Fibroblast of lung (primary cell): ENCODE results near the gene CCL20. TPM values are rescaled to one million over a fixed set of nuclear protein-coding genes. Genes with fewer than 3 reads are reported as not detected.
"Not testable (repeated sequence)": the region's sequence is repeated elsewhere in the genome, so short reads cannot be mapped to it uniquely, and the experiment has no call there.

Source experiments
- DNase-seq, 2 donors: peaks; one replicate each; pipeline versions ENCODE4 v3.0.0 to v3.0.0-alpha.2; 2010; ENCODE audit warnings: low read depth in 2 of 2
- H2AFZ ChIP-seq: 2 replicates; pipeline ENCODE4 v1.5.1; 2012; ENCODE audit warnings: low read length, control low read depth, inconsistent platforms
- H3K27ac ChIP-seq: 2 replicates; pipeline ENCODE4 v1.5.1; 2011; ENCODE audit warnings: low read length, control low read depth; ENCODE audit not compliant: insufficient read depth
- H3K27me3 ChIP-seq: 2 replicates; pipeline ENCODE4 v1.5.1; 2011; ENCODE audit warnings: mild to moderate bottlenecking, low read length; ENCODE audit not compliant: control insufficient read depth, insufficient read depth
- H3K36me3 ChIP-seq: 2 replicates; pipeline ENCODE4 v1.5.1; 2011; ENCODE audit warnings: low read length; ENCODE audit not compliant: control insufficient read depth, insufficient read depth
- H3K4me1 ChIP-seq: 2 replicates; pipeline ENCODE4 v1.5.1; 2011; ENCODE audit warnings: low read length; ENCODE audit not compliant: control insufficient read depth, insufficient read depth; ENCODE audit errors: extremely low read depth
- H3K4me2 ChIP-seq: 2 replicates; pipeline ENCODE4 v1.5.1; 2011; ENCODE audit warnings: low read length, control low read depth; ENCODE audit not compliant: insufficient read depth; ENCODE audit errors: extremely low read depth
- H3K4me3 ChIP-seq, 4 experiments: fragments of 200-600 bp in 1 of 4; sonication (generic) in 1 of 4; replicated peaks in 1 of 4; 2 replicates each; pipeline ENCODE4 v1.5.1; 2011 to 2016; ENCODE audit warnings: low read length in 4 of 4, low read depth in 3 of 4, mild to moderate bottlenecking in 3 of 4, control low read depth in 2 of 4, inconsistent platforms in 1 of 4, mixed read lengths in 1 of 4; ENCODE audit not compliant: insufficient read depth in 1 of 4; ENCODE audit errors: control extremely low read depth in 1 of 4
- H3K79me2 ChIP-seq: 2 replicates; pipeline ENCODE4 v1.5.1; 2012; ENCODE audit warnings: mild to moderate bottlenecking, low read length, inconsistent platforms; ENCODE audit not compliant: control insufficient read depth, insufficient read depth
- H3K9ac ChIP-seq: 2 replicates; pipeline ENCODE4 v1.5.1; 2011; ENCODE audit warnings: mild to moderate bottlenecking, low read length, control low read depth; ENCODE audit not compliant: insufficient read depth
- H3K9me3 ChIP-seq: 2 replicates; pipeline ENCODE4 v1.5.1; 2012; ENCODE audit warnings: low read depth, low read length; ENCODE audit not compliant: control insufficient read depth, insufficient read depth
- H4K20me1 ChIP-seq: 2 replicates; pipeline ENCODE4 v1.5.1; 2011; ENCODE audit warnings: low read length; ENCODE audit not compliant: control insufficient read depth, insufficient read depth; ENCODE audit errors: extremely low read depth
- CTCF ChIP-seq, 2 donors: IDR thresholded peaks in 1 of 2; conservative IDR thresholded peaks in 1 of 2; 1 replicate in 1 of 2; 2 replicates in 1 of 2; pipeline ENCODE4 v1.5.1; 2011 to 2012; ENCODE audit warnings: low read length in 2 of 2, control low read depth in 1 of 2, inconsistent platforms in 1 of 2, low read depth in 1 of 2, mild to moderate bottlenecking in 1 of 2
- EZH2 ChIP-seq: IDR thresholded peaks from 2 replicates; pipeline ENCODE4 v1.5.1; 2012; ENCODE audit warnings: low read length, control low read depth, mild to moderate bottlenecking; ENCODE audit errors: missing control alignments
- polyA plus RNA-seq, 2 donors: library from polyadenylated mRNA; depleted of rRNA in 1 of 2; stranded (reverse) in 1 of 2; unstranded in 1 of 2; fragments of >200 nt; gene quantifications; 2 replicates each; pipeline ENCODE4 v1.2.1, GENCODE V29; 2011 to 2012; ENCODE audit warnings: missing spikeins in 1 of 2
- total RNA-seq: library from RNA; depleted of rRNA; stranded (reverse); fragments of >200 nt; gene quantifications from 2 replicates; pipeline ENCODE4 v1.2.1, GENCODE V29; 2014

The CCL20 gene
- total and polyA plus RNA-seq, 2 donors (not counting 1 experiment from before 2014, with no cell fraction given) = 0.23 TPM; not detected in 1

DNA sequence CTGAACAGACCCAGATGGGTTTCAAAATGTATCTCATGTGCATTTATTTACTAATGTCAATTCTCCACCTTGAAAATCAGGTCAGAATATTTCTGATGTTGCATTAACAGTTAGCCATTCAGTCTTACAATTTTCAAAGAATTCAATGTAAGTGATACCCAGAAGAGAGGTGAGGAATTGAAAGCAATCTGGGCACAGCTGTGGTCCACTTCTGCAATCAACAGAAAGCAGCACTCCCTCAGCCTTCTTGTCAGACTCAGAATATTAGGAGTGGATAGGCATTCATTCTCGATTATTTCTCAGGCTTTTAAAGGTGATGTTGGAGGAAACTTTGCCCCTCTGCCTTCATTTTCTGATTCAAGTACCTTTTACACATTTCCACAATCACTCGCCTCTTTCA is 15.7 kb downstream of the CCL20 start:
- Histone ChIP-seq H3K27ac (no peak overlapping the region), H3K4me3 (no peak overlapping the region), H3K4me1 (no peaks in the 10 kb centered on the region), H3K4me2 (no peak overlapping the region), H3K79me2 (no peaks in the 10 kb centered on the region), H3K9me3 (no peaks in the 10 kb centered on the region), H3K27me3 (no peaks in the 10 kb centered on the region), H4K20me1 (no peaks in the 10 kb centered on the region), H2AFZ (no peak overlapping the region), H3K9ac (no peak overlapping the region), H3K36me3 (no peaks in the 10 kb centered on the region)
- DNase-seq = no peak
- TF ChIP-seq CTCF (conservative IDR thresholded peaks at IDR 0.05 in 1 of 2, IDR thresholded peaks at IDR 0.05 in 1 of 2; ENCODE audit: low read depth in 1 of 2, low read length in 2 of 2) (no peak), EZH2 (no peak)

DNA sequence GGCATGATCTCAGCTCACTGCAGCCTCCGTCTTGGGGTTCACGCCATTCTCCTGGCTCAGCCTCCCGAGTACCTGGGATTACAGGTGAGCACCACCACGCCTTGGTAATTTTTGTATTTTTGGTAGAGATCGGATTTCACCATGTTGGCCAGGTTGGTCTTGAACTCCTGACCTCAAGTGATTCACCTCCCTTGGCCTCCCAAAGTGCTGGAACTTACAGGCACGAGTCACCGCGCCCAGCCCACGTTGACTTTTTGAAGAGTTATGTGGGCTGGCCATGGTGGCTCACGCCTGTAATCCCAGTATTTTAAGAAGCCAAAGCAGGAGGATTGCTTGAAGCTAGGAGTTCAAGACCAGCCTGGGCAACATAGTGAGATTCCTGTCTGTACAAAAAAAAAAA is 20.8 kb downstream of the CCL20 start:
- no peaks in the 10 kb centered on the region for H3K27me3 ChIP-seq
- TF ChIP-seq CTCF (conservative IDR thresholded peaks at IDR 0.05 in 1 of 2, IDR thresholded peaks at IDR 0.05 in 1 of 2; ENCODE audit: low read depth in 1 of 2, low read length in 2 of 2) (no peak), EZH2 (no peak)
- H3K4me3 ChIP-seq = no peak overlapping the region
- H3K9me3 ChIP-seq = no peaks in the 10 kb centered on the region
- H3K27ac ChIP-seq = no peak overlapping the region
- no peaks in the 10 kb centered on the region for H4K20me1 ChIP-seq
- H3K79me2 ChIP-seq = no peaks in the 10 kb centered on the region
- DNase-seq = no peak
- H3K9ac ChIP-seq = no peak overlapping the region
- no peak overlapping the region for H3K4me2 ChIP-seq
- no peaks in the 10 kb centered on the region for H3K4me1 ChIP-seq
- H2AFZ ChIP-seq = no peak overlapping the region
- H3K36me3 ChIP-seq = no peaks in the 10 kb centered on the region

- Histone ChIP-seq H3K4me1 (no peaks in the 10 kb centered on the region), H4K20me1 (no peaks in the 10 kb centered on the region), H2AFZ (no peak overlapping the region), H3K9me3 (no peaks in the 10 kb centered on the region), H3K4me2 (no peak overlapping the region), H3K4me3 (no peak overlapping the region), H3K27me3 (no peaks in the 10 kb centered on the region), H3K79me2 (no peaks in the 10 kb centered on the region), H3K27ac (no peak overlapping the region), H3K9ac (no peak overlapping the region), H3K36me3 (no peaks in the 10 kb centered on the region)
- no peak for TF ChIP-seq EZH2
- no peak for DNase-seq
Measured at GRCh38 chr2:227834916-227835650, 21.4 kb downstream of the CCL20 start.

DNA sequence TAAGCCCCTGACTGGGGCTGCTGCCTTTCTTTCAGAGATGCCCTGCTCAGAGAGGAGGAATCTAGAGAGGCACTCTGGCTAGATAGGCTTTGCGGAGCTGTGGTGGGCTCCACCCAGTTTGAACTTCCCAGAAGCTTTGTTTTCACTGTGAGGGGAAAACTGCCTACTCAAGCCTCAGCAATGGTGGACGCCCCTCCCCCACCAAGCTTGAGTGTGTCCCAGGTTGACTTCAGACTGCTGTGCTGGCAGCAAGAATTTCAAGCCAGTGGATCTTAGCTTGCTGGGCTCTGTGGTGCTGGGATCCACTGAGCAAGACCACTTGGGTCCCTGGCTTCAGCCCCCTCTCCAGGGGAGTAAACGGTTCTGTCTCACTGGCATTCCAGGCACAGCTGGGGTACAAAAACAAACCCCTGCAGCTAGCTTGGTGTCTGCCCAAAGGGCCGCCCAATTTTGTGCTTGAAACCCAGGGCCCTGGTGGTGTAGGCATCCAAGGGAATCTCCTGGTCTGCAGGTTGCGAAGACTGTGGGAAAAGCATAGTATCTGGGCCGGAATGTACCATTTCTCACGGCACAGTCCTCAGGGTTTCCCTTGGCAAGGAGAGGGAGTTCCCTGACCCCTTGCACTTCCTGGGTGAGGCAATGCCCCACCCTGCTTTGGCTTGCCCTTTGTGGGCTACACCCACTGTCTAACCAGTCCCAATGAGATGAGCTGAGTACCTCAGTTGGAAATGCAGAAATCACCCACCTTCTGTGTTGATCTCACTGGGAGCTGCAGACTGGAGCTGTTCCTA is 25.9 kb downstream of the CCL20 start:
- not testable (repeated sequence) for DNase-seq, H3K9me3 ChIP-seq, H3K79me2 ChIP-seq, H4K20me1 ChIP-seq, H2AFZ ChIP-seq, H3K27me3 ChIP-seq, H3K4me3 ChIP-seq, H3K36me3 ChIP-seq, H3K4me1 ChIP-seq, H3K9ac ChIP-seq, H3K27ac ChIP-seq, H3K4me2 ChIP-seq
